Effector memory CD8-positive, alpha-beta T cell (primary cell): Measurements from ENCODE around the gene LONP2.

ENCODE experiments used
- ATAC-seq: fragments of 150-1000 bp; cut with Tn5 transposase; replicated peaks from 2 replicates; pipeline ENCODE4 v1.10.0; 2021; ENCODE audit warnings: mild to moderate bottlenecking, moderate library complexity
- DNase-seq, 3 experiments: peaks; one replicate each; pipeline ENCODE4 v3.0.0; 2021
- H3K27ac Mint-ChIP-seq, 2 donors: one replicate each; pipeline ENCODE4 v1.8.0; 2022; ENCODE audit warnings: mild to moderate bottlenecking in 2 of 2, mixed read lengths in 2 of 2, moderate library complexity in 2 of 2
- H3K27me3 Mint-ChIP-seq, 2 donors: one replicate each; pipeline ENCODE4 v1.8.0; 2022; ENCODE audit warnings: mixed read lengths in 2 of 2
- H3K36me3 Mint-ChIP-seq: one replicate; pipeline ENCODE4 v1.8.0; 2022; ENCODE audit warnings: mild to moderate bottlenecking, moderate library complexity, mixed read lengths; ENCODE audit not compliant: insufficient read depth
- H3K4me1 Mint-ChIP-seq, 2 donors: one replicate each; pipeline ENCODE4 v1.8.0; 2022; ENCODE audit warnings: low read depth in 2 of 2, mixed read lengths in 2 of 2
- H3K4me3 Mint-ChIP-seq, 2 donors: one replicate each; pipeline ENCODE4 v1.8.0; 2022; ENCODE audit warnings: mild to moderate bottlenecking in 2 of 2, mixed read lengths in 2 of 2, moderate library complexity in 2 of 2
- H3K9me3 Mint-ChIP-seq, 2 donors: one replicate each; pipeline ENCODE4 v1.8.0; 2022; ENCODE audit warnings: mixed read lengths in 2 of 2
- total RNA-seq, 9 experiments: gene quantifications; one replicate each; lab custom pipeline; 2026; lab: John Stamatoyannopoulos, UW

LONP2 gene
- total RNA-seq, result 122 to 216 (median 147) reads per million in 9 experiments

- H3K27me3 Mint-ChIP-seq, result no peaks in the 10 kb centered on the region
- DNase-seq (peak; percentile 87 to 92 (median 89)), ATAC-seq (peak; percentile 93)
- peak within 1 kb of the TSS; percentile 84 to 97 for H3K4me3 Mint-ChIP-seq
- H3K4me1 Mint-ChIP-seq, result peaks cover 22 to 30% of the 10 kb centered on the region in 2 donors
- no peaks in the 10 kb centered on the region for H3K9me3 Mint-ChIP-seq
- peaks cover 14% of the 10 kb centered on the region for H3K36me3 Mint-ChIP-seq
- peak within 1 kb of the TSS; percentile 93 to 98 for H3K27ac Mint-ChIP-seq
Measured at GRCh38 chr16:48244080-48244862, at the start of gene LONP2. Gene LONP2 (plus strand): TSS chr16:48244300. CDS start chr16:48244389, 89 bp downstream.

DNA sequence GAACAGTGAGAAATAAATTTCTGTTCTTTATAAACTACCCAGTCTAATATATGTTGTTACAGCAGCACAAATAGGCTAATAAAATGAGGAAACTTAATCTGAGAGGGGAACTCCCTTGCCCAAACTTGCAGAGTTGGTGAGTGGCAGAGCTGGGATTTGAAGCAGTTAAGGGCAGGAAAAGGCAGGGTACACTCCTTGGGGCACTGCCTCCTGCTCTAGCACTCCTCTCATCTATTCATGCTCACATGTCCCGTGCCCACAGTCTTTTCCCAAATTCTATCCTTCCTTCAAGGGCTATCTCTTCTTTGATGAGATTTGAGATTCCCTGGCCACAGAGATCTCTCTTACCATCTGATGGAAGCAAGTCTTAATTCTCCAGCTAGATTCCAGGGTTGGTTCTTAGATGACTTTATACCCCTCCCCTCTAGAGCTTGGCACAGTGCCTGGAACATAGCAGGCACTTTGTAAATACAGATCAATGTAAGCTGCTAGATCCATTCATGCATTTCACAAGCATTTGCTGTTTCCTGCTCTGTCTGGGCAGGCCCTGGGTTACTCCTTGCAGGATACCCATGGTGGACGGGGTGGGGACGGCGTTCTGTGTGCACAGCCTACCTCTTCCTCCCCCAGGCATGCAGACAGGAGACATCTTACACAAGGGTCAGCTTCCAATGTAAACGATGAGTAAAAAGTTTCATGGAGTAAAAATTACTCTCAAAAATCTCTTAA, 49.1 kb upstream of the LONP2 start:
- DNase-seq (no peak), ATAC-seq (no peak)
- no peak overlapping the region for H3K4me3 Mint-ChIP-seq
- H3K27ac Mint-ChIP-seq, result no peak overlapping the region
- no peaks in the 10 kb centered on the region for H3K9me3 Mint-ChIP-seq
- peaks cover 6 to 18% of the 10 kb centered on the region in 2 donors for H3K27me3 Mint-ChIP-seq
- no peaks in the 10 kb centered on the region for H3K36me3 Mint-ChIP-seq
- H3K4me1 Mint-ChIP-seq, result no peaks in the 10 kb centered on the region

DNA sequence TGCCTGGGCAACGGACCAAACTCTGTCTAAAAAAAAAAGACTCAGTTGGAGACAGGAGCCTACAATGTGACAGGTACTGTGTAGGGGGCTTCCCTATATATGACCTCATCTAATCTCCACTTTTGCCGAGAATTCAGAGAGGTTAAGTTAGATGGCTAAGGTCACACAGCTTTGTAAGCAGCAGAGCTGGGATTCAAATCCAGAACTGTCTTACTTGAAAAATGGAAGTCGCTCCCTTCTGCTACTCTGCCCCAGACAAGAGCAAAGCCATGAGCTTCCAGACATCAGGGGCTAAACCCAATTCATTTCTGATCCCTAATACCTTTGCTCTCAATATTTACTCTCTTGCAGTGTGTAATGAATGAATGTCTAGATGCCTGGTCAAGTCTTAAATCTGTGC, 46.8 kb upstream of the LONP2 start:
- Mint-ChIP-seq H3K36me3 (no peaks in the 10 kb centered on the region), H3K9me3 (no peaks in the 10 kb centered on the region), H3K4me1 (no peaks in the 10 kb centered on the region), H3K27ac (no peak overlapping the region), H3K4me3 (no peak overlapping the region), H3K27me3 (peaks cover 19 to 27% of the 10 kb centered on the region in 2 donors)
- ATAC-seq (no peak), DNase-seq (no peak)

DNA sequence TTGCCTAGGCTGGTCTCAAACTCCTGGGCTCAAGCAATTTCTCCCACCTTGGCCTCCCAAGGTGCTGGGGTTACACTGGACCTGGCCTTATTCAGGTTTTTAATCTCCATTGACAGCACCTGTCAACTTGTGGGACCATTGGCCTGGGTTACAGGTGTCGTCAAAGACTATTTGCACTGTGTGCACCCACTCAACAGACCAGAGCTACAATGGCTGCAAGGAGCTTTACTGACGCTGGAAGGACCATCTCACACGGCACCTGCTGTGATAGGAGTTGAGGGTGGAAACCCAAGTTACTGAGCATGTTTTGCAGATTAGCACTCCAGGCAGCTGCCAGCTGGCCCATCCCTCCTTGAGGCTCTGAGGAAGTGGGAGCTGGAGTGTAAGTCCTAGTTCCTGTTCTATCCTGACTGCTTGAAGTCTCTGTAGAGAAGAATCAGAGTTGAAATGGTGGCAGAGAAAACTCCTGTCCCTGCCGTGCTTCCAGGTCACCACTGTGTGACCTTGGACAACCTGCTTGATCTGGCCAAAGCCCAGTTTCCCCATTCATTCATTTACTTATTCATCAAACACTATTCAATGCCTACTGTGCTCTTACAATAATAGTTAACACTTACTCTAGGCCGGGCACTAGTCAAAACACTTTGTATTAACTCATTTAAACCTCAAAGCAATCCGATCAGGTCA, 42.4 kb upstream of the LONP2 start:
- no peaks in the 10 kb centered on the region for H3K4me1 Mint-ChIP-seq
- ATAC-seq (no peak), DNase-seq (no peak)
- peaks cover 33 to 43% of the 10 kb centered on the region in 2 donors for H3K27me3 Mint-ChIP-seq
- H3K4me3 Mint-ChIP-seq, result no peak overlapping the region
- H3K9me3 Mint-ChIP-seq, result no peaks in the 10 kb centered on the region
- no peaks in the 10 kb centered on the region for H3K36me3 Mint-ChIP-seq
- H3K27ac Mint-ChIP-seq, result peak overlapping the region in 1 of 2 donors; percentile 27

- Mint-ChIP-seq H3K4me1 (no peaks in the 10 kb centered on the region), H3K36me3 (no peaks in the 10 kb centered on the region), H3K9me3 (no peaks in the 10 kb centered on the region), H3K27me3 (peaks cover 49 to 56% of the 10 kb centered on the region in 2 donors), H3K4me3 (no peak overlapping the region), H3K27ac (no peak overlapping the region)
- no peak for ATAC-seq
- no peak for DNase-seq
Measured at GRCh38 chr16:48203974-48204824, 39.9 kb upstream of the LONP2 start.

DNA sequence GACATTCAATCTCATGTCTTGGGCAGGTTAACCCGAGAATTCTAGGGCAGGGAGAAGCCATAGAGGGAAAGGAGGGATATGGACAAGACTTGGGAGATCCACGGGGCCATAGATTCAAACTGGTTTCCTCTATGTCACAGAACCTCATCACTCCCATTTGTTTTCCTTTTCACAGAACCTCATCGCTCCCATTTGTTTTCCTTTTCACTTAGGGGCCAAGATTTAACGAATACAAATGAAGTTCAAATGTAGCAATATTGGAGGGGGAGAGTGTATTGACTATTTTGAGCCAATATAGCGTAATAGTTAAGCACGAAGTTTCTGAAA, 39.3 kb upstream of the LONP2 start:
- Mint-ChIP-seq H3K4me1 (no peaks in the 10 kb centered on the region), H3K9me3 (no peaks in the 10 kb centered on the region), H3K27ac (no peak overlapping the region), H3K4me3 (no peak overlapping the region), H3K36me3 (no peaks in the 10 kb centered on the region), H3K27me3 (peaks cover 49 to 56% of the 10 kb centered on the region in 2 donors)
- DNase-seq (no peak), ATAC-seq (no peak)

DNA sequence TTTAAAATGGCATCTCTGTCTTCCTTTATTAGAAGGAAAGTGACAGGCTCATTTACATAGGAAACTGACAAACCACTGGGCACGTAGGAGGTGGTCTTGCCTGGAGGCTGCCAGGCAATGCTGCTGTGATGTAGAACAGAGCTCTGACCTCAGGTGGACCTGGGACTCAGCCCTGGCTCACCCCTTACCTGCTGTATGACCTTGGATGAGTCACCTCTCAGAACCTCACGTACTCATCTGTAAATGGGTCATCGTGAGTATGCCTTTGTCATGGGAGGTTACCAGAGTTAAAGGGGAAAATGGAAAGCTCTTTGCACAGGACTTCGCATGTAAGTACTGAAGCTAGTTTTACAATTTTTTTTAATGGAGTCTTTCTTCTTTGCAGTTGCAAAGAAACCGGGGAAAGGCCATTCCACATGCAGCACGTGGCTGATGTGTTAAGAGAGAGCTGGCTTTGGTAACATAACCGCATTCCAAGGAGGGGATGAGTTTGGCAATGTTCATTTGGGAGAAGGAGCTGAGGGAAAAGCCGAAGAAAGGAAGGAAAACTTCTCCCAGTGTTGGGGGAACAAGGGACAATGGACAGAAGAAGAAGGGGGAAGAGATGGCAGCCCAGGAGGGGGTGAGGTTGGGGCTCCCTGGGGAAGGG, 37.4 kb upstream of the LONP2 start:
- ATAC-seq (no peak), DNase-seq (no peak)
- Mint-ChIP-seq H3K4me3 (no peak overlapping the region), H3K4me1 (no peaks in the 10 kb centered on the region), H3K36me3 (no peaks in the 10 kb centered on the region), H3K9me3 (no peaks in the 10 kb centered on the region), H3K27me3 (peaks cover 42 to 48% of the 10 kb centered on the region in 2 donors), H3K27ac (no peak overlapping the region)

- Mint-ChIP-seq H3K4me3 (no peak overlapping the region), H3K27ac (no peak overlapping the region), H3K36me3 (no peaks in the 10 kb centered on the region), H3K27me3 (peaks cover 26 to 34% of the 10 kb centered on the region in 2 donors), H3K9me3 (no peaks in the 10 kb centered on the region), H3K4me1 (no peaks in the 10 kb centered on the region)
- ATAC-seq, result no peak
- no peak for DNase-seq
Measured at GRCh38 chr16:48210747-48211146, 33.4 kb upstream of the LONP2 start.

DNA sequence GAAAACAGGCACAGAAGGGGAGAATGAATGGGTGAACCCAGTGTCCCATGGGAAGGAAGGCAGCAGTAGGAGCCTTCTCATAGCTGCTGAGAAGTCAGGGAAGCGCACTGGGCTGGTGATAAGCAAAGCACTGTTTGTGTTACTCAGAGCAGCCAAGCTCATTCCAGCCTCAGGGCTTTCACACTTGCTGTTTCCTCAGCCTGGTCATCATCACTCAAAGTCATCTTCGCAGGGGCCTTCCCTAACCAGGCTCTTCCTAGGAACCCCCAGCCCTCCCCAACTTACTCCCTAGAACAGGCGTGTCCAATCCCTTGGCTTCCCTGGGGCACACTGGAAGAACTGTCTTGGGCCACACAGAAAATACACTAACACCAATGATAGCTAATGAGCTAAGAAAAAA, 32.1 kb upstream of the LONP2 start:
- Mint-ChIP-seq H3K9me3 (no peaks in the 10 kb centered on the region), H3K27ac (no peak overlapping the region), H3K4me1 (no peaks in the 10 kb centered on the region), H3K27me3 (peaks cover 18 to 25% of the 10 kb centered on the region in 2 donors), H3K36me3 (no peaks in the 10 kb centered on the region), H3K4me3 (no peak overlapping the region)
- no peak for DNase-seq
- no peak for ATAC-seq

DNA sequence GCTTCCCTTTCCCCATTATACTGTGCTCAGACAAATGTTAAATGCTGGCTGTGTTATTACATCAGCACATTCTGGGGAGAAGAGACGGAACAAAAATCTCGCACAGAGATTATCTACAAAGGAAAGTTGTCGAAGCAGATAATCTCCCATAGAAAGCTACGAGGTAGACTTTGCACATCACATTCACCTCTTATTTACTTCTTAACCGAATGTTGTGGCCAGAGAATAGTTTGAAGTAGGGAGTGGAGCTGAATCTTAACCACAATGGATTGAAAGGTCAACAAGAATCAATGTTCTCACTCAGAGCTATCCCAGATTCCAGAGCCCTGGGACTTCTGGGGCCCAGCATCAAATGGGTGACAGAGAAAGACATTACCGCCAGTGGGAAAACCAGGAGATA, 28.4 kb upstream of the LONP2 start:
- Mint-ChIP-seq H3K4me3 (no peak overlapping the region), H3K36me3 (no peaks in the 10 kb centered on the region), H3K4me1 (no peaks in the 10 kb centered on the region), H3K9me3 (no peaks in the 10 kb centered on the region), H3K27me3 (peaks cover 0 to 7% of the 10 kb centered on the region in 2 donors), H3K27ac (no peak overlapping the region)
- DNase-seq (no peak), ATAC-seq (no peak)

DNA sequence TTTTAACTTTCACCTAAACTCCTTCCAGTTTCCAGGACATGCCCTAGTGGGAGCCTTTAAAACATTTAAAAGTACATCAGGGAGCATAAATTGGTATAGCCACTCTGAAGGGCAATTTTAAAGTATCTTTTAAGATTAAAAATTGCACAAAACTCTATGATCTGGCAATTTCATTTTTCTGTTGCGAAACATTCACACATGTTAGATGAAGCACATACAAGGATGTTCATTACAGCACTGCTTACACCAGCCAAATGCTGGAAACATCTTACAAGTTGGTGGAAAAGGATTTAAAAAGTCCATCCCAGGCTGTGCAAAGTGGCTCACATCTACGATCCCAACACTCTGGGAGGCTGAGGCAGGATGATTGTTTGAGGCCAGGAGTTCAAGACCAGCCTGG, 26.4 kb upstream of the LONP2 start:
- Mint-ChIP-seq H3K27me3 (peaks cover 4 to 7% of the 10 kb centered on the region in 2 donors), H3K36me3 (no peaks in the 10 kb centered on the region), H3K27ac (no peak overlapping the region), H3K4me1 (no peaks in the 10 kb centered on the region), H3K9me3 (no peaks in the 10 kb centered on the region), H3K4me3 (no peak overlapping the region)
- ATAC-seq, result no peak
- no peak for DNase-seq

DNA sequence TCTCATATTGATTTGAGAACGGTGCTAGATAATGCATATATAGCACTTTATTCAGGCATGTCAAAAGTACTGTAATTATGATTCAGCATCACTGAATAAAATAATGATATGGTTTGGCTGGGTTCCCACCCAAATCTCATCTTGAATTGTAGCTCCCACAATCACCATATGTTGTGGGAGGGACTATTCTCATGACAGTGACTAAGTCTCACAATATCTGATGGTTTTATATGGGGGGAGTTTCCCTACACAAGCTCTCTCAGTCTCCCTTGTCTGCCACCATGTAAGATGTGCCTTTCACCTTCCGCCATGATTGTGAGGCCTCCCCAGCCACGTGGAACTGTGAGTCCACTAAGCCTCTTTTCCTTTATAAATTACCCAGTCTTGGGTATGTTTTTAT, 25.6 kb upstream of the LONP2 start:
- Mint-ChIP-seq H3K36me3 (no peaks in the 10 kb centered on the region), H3K4me3 (no peak overlapping the region), H3K9me3 (no peaks in the 10 kb centered on the region), H3K27ac (no peak overlapping the region), H3K27me3 (peaks cover 7% of the 10 kb centered on the region in 2 donors), H3K4me1 (no peaks in the 10 kb centered on the region)
- no peak for ATAC-seq
- no peak for DNase-seq
